ENCODE results near the gene GTF3C2.
"Not testable (repeated sequence)": the region's sequence is repeated elsewhere in the genome, so short reads cannot be mapped to it uniquely, and the experiment has no call there.

GTF3C2 gene

DNA sequence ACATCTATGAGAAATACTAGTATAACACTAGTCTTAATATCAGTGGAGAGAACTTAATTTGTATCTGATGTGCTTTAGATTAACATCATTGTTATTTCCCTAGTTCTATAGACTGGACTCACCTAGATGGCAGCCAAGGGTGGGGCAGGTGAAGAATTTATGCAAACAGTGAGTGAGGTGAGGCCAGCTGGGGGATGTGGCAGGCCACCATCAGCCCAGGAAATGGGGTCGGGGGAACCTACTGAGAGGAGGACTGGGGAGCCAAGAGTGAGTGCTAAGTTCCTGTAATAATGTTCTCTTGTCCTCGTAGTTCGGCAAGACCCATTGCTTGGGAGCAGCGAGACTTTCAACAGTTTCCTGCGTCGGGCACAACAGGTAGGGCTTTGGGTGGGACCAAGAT is 16.4 kb upstream of the GTF3C2 start:
- no peak for DNase-seq

DNA sequence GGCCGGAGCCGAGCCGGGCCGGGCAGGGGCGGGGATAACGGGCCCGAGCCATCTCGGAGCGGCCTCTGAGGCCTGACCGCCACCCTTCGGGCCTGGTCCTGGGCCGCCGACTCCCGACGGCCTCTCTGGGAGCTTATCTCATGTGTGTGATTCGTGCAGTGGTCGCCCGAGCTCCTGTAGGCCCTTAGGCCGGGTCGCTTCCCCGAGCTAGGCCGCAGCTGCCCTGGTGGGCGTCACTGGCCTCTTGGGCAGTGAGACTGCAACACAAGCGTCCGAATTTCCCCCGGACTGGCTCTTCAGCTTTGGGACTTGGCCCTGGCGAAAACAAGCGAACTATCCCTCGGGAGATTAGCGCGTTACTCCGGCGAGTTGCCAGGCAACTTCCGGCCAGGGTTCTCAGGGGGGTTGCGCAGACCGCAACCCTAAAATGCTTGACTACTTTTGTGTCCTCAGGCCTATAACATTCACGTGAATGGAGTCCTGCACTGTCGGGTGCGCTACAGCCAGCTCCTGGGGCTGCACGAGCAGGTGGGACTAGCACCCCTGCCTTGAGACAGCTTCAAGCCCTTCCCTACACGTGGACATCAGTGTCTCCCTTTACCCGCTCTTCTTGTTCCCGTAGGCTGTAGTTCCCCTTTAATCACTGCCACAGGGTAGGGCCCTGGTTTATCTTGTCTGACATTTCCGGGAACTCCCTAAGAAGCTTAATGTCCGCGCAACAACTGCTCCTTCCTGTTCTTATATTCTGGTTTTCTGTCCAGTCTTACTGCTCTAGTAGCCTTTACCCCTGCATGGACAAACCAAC is 14.5 kb upstream of the GTF3C2 start:
- DNase-seq, result peak; percentile 44

GRCh38 chr2:27370026-27370815 is 13.7 kb upstream of the GTF3C2 start, which contains the start of the genes EIF2B4 and SNX17:
TSS of gene EIF2B4 (minus strand) at chr2:27370338. CDS start at chr2:27370314, 24 bp downstream.
TSS of gene SNX17 (plus strand) at chr2:27370616. CDS start at chr2:27370744, 128 bp downstream.
- peak; percentile 100 for DNase-seq

GRCh38 chr2:27369471-27370025 is 13.0 kb upstream of the GTF3C2 start:
- no peak for DNase-seq

- DNase-seq, result no peak
Observed at GRCh38 chr2:27363933-27364332, 7.4 kb upstream of the GTF3C2 start.

DNA sequence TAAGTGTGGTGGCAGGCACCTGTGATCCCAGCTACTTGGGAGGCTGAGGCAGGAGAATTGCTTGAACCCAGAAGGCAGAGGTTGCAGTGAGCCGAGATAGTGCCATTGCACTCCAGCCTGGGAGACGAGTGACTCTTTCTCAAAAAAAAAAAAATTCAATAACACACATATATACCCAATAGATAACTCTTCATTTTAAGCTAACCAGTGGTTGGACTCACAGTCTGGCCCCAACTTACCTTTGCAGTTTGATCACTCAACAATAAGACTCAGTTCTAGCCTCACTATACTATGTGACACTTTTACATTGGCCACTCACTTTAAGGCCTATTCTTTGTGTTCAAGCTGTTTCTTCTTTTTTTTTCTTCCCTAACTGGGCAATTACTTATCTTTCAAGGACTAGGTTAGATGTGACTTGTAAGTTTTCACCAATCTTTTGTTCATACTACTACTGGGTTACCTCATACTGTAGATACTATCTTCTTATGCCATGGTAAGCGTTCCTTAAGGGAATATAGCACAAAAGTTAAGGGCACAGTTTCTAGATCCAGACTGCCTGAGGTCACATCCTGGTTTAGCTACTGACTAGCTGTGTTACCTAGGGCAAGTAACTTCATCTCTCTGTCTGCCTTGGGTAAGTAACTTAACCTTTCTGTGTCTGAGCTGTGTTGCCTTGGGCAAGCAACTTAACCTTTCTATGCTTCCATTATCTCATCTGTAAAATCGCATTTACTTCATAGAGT is 6.3 kb upstream of the GTF3C2 start:
- no peak for DNase-seq

DNA sequence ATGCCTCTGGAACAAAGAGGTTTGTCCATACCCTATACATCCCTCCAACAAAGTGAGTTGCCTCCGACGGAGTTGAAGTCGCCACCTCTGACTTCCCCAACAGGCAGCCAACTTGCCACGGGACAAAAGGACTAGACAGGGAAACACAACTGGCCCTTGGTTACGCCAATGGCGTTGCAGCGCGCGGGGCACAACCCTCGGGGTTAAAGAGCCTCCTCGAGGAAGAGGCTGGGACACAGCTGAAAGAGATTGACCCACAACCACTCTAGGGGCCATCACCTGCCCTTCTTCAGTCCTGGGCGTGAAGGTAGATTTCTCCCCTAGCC is 545 bp downstream of the GTF3C2 start:
- DNase-seq, result no peak

GRCh38 chr2:27354597-27354927 is 2.0 kb downstream of the GTF3C2 start:
- DNase-seq, result no peak

- DNase-seq, result no peak
Observed at GRCh38 chr2:27353762-27354596, 2.6 kb downstream of the GTF3C2 start.

GRCh38 chr2:27353386-27353761 is 3.2 kb downstream of the GTF3C2 start:
- DNase-seq, result not testable (repeated sequence)

DNA sequence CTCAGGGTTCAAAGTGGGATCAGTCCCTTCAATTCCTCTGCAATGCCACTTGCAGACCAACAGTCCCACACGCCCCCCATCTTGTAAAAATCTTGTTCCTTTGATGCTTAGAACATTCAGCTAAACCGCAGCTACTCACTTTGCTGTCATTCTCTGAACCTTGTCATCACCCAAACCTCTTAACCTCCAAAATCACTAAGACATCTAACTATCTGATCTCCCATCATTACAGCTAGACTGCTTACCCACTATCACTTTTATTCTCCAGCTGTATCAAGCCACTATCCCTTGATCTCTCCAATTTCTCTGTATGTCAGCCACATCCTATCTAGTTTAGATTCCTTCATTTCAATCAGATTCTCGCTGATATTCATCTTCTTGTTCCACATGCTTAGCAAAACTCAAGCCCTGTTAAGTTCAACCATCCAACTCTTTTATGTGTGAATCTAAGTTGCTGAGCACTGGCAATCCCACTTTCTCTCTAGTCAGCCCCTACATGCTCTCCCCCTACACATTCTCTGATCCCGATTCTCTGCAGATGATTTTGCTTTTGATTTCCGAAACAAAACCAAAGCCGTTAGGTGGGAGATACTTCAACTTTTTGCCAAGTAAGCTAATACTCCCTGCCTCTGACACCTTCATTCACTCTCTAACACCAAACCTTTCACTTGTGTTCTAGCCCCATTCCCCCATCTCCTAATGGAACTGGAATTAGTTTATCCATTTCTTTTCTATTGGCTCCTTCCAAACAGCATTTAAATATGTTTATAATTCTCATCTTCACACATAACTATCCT is 4.6 kb downstream of the GTF3C2 start:
- DNase-seq, result peak; percentile 11

GRCh38 chr2:27350106-27350693 is 6.4 kb downstream of the GTF3C2 start:
- DNase-seq, result no peak

GRCh38 chr2:27347641-27348040 is 8.9 kb downstream of the GTF3C2 start:
- DNase-seq, result no peak

DNA sequence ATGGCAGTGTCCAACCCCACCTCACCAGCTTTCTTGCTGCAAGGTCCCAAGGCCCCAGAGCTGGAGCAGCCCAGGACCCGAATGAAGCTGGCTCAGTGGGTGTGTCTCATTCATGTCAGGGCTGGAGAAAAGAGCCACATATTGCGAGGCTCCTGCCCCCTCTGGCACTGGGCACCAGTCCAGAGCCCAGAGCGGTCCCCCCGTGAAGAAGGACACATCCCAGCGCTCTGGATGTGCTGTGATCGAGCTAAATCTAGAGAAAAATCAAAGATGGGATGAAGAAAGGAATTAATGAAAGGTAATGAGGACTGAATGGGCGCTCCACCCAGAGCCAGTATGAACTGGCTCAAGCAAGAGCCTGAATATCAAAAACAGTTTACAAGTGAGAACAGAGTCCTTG is 20.4 kb downstream of the GTF3C2 start:
- no peak for DNase-seq

DNA sequence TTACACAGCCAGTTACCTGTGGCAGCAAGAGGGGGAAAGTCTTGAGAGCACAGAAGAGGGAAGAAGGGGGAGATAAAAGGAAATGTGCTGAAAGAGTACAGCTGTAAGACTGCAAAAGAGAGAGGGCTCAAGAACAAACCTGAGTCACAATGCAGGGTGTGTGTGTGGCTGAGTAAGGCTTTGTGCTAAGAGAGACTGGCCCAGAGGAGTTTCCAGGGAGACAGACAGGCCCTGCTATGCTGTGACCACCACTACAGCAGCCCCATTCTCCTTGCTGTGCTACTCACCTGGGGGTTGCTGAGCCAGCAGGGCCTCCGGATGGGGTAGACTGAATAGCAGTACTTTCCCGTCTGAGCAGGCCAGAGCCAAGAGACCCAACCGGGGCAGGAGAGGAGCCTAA is 21.3 kb downstream of the GTF3C2 start:
- no peak for DNase-seq

DNA sequence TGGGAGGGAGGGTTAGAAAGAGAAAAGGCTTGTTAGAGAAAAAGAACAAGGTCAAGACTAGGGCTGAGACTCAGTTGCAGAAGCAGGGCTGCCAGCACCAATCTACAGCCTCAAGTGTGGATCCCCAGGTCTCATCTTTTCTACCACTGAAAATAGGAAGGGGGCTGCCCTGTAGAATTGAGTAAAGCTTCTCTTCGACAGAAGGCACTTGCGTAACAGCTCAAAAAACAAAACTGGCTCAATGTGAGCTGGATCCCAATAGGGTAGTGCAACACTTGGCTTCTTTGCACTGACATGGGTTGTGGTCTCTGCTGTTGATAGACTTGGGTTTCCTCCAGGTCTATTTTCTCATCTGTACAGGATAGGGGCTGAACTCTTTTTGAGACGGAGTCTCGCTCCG is 31.8 kb downstream of the GTF3C2 start:
- no peak for DNase-seq

DNA sequence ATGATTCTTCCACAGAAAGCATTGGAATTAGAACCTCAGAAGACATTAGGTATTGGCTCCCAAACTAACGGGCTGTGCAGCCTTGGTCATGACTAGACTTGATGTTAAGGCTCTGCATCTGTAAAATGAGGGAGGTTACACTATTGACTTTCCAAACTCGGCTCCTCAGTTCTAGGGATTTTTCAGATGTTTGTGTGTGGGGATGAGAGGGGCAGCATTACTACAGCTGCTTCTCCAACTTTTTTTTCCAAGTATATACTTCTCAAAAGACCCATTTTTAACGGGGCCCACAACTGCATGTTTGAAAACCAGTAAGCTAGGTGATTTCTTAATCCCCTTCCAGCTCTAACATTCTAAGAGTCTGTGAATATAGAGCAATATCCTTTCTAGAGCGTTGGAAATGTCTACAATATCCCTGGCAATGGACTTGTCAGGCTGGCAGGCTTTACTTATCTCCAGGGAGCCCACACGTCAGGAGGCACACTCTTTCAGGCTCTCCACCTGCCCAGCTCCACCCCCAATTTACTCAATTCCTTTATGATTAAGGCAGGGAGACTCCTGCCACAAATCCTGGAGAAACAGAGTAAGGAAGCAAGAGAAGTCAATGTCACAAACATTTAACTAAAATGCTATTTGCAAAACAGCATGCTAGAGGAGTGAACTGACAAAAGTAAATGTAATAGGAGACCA is 32.8 kb downstream of the GTF3C2 start:
- DNase-seq, result no peak

DNA sequence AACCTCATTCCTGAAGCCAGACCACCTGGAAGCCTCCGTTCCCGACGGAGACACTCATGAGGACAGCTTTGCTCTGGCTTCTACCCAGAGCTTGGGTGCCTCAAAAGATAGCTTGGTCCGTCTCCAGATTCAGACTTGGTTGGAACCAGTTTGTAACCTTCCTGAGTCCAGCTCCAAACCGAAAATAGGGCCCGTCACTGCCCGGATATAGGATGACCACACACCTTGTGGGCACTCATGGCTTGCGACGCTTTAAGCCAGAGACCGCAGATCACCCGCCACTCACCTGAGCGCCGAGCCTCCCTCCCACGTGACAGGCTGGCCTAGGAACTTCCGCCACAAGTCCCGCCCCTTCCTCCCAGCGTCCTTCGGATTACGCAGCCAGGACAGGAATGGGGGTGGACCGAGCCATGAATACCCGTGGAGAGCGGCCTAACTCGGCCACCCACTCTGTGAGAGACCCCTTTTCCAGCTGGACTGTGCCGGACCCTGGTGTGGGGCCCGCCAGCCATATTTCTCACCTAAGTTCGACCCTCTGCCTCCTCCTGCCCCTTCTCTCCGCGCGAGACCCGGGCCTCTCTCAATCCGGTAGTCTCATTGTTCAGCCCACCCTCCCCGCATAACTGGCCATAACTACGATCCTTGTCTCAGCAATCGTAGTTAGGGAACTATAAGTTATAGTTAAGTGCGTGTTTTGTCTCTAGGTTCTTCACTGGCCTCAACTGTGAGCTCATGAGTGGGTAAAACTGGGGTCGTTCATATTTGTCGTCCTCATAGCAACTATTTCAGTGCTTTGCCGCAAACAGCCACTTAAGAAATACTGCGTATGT is 33.6 kb downstream of the GTF3C2 start, which contains the start of gene MPV17:
Gene MPV17, minus strand, starts transcription at position 332 of the 830 bp plus-strand sequence. CDS start 580 bp downstream, outside the sequence.
- DNase-seq, result peak; percentile 89

- peak; percentile 20 for DNase-seq
Observed at GRCh38 chr2:27322301-27322765, 34.2 kb downstream of the GTF3C2 start.

All from CD4-positive, alpha-beta T cell treated with Interleukin-12 subunit alpha and Interleukin-12 subunit beta, for 1 hour (primary cell).